Daoy (cell line): ENCODE data around the gene PHKB. TPM values are rescaled to one million over a fixed set of nuclear protein-coding genes. Genes with fewer than 3 reads are reported as not detected.
"Not testable (repeated sequence)": the region's sequence is repeated elsewhere in the genome, so short reads cannot be mapped to it uniquely, and the experiment has no call there.

Experiments used
- DNase-seq: peaks from one replicate; pipeline ENCODE4 v3.0.0-alpha.2; 2015; ENCODE audit warnings: low read depth
- total RNA-seq: library from RNA; depleted of rRNA; stranded (reverse); fragments of >200 nt; shearing (Covaris generic); gene quantifications from 2 replicates; pipeline ENCODE4 v1.2.3, GENCODE V29; 2014

PHKB gene
- total RNA-seq, 1 experiment from 2014 or later = 22.5 TPM

DNA sequence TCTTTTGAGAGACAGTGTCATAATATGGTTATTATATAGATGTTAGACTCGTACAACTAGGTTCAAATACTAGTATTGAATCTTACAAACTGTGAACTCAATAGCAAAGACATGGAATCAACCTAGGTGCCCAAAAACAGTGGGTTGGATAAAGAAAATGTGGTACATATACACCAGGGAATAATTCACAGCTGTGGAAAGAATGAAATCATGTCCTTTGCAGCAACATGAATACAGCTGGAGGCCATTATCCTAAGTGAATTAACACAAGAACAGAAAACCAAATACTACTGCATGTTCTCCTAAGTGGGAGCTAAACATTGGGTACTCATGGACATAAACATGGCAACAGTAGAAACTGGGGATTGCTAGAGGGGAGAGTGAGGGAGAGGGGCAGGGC lies 8.1 kb downstream of the PHKB start:
- DNase-seq = no peak

DNA sequence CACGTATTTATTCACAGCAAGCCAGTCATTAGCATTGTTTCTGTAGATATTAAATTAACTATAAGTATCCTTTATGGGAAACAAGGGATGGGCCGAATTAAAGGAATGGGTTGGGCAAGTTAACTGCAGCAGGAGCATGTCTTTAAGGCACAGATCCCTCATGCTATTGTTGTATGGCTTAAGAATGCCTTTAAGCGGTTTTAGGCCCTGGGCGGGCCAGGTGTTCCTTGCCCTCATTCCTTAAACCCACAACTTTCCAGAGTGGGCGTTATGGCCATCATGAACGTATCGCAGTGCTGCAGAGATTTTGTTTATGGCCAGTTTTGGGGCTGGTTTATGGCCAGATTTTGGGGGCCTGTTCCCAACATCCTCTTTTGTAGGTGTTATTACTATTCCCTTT lies 9.1 kb downstream of the PHKB start:
- no peak for DNase-seq

- DNase-seq = no peak
Measured at GRCh38 chr16:47470810-47471209, 9.7 kb downstream of the PHKB start.

- not testable (repeated sequence) for DNase-seq
Measured at GRCh38 chr16:47473004-47473403, 11.9 kb downstream of the PHKB start.

DNA sequence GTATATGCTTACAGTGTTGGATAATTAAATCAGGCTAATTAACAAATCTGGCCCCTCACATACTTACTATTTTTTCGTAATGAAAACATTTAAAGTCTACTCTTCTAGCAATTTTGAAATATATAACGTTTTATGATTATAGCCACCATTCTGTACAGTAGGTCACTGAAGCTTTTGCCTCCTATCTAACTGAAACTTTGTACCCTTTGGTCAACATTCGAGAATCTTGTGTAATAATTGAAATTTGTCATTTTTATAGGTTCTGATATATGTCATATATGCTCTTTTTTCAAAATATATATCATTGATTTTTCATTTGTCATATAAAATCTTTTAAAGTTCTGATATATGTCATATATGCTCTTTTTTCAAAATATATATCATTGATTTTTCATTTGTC lies 12.7 kb downstream of the PHKB start:
- DNase-seq = no peak

GRCh38 chr16:47475786-47476185 lies 14.7 kb downstream of the PHKB start:
- no peak for DNase-seq

GRCh38 chr16:47476654-47477345 lies 15.7 kb downstream of the PHKB start:
- no peak for DNase-seq

- DNase-seq = peak; percentile 21
Measured at GRCh38 chr16:47477679-47478078, 16.5 kb downstream of the PHKB start.

- DNase-seq = no peak
Measured at GRCh38 chr16:47480410-47480809, 19.3 kb downstream of the PHKB start.

DNA sequence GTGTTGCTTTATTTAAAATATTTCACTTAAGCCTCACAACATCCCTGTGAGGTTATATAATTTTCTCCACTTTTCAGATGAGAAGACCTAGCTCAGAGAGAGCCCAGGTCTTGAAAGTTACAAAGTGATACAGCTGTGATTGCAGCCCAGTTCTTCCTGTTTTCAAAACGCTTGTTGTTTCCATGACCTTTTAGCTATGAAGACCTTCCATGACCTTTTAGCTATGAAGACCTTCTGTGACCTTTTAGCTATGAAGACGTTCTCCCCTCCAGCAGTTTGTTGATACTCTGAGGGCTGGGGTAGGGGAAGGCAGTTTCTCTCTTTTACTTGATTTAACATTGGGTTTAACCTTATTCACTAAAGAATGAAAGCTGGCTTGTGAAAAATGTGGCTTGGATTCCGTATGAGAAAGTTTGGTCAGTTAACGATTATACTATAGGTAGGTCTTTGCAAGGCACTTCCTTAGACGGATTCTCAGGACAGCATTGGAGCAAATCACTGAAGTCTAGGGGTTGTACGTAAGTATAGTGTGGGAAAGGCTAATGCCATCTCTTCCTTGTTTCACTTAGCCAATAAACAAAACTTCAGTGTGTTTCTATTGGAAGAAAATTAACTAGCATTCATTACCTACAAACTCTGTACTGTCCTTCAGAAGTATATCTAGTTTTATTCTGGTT lies 20.7 kb downstream of the PHKB start:
- no peak for DNase-seq

GRCh38 chr16:47483616-47484015 lies 22.5 kb downstream of the PHKB start:
- DNase-seq = no peak

DNA sequence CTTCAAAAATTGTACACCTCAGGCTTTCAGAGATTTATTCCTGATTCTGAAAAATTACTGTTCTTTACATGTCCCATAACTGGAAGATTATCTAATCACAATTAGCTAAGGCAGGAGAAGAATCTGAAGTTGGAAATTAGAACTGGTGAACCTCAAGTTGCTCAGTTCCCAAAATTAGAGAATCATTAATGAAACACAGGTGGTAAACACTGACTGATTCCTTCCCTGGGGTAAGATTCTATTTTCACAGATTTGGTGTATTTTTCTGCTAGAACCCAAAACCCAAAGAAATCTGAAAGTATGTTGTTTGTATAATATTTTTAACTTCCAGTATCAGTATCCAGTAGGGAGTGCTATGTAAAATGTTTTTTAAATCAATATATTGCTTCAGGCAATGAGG lies 25.7 kb downstream of the PHKB start:
- DNase-seq = no peak

- DNase-seq = no peak
Measured at GRCh38 chr16:47488051-47488450, 26.9 kb downstream of the PHKB start.

- DNase-seq = no peak
Measured at GRCh38 chr16:47490471-47490870, 29.3 kb downstream of the PHKB start.

DNA sequence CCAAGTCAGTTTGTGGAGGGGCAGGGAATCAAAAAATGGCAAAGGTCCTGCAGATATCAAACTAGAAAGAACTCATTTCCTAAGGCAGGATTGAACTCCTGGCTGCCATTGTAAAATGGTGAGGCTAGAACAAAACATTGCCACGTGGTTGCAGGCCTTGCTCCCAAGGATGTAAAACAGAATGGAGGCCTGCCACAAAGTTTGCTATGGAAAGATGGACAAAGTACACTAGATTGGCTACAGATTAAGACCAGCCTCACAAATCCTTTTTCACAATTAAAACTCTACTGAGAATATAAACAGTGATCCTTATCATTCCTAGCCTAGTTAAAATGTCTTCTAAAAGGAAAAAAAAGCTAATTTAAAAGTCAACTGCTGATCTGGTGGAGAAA lies 30.9 kb downstream of the PHKB start:
- no peak for DNase-seq

- DNase-seq = peak; percentile 54
Measured at GRCh38 chr16:47492428-47493377, 31.6 kb downstream of the PHKB start.

DNA sequence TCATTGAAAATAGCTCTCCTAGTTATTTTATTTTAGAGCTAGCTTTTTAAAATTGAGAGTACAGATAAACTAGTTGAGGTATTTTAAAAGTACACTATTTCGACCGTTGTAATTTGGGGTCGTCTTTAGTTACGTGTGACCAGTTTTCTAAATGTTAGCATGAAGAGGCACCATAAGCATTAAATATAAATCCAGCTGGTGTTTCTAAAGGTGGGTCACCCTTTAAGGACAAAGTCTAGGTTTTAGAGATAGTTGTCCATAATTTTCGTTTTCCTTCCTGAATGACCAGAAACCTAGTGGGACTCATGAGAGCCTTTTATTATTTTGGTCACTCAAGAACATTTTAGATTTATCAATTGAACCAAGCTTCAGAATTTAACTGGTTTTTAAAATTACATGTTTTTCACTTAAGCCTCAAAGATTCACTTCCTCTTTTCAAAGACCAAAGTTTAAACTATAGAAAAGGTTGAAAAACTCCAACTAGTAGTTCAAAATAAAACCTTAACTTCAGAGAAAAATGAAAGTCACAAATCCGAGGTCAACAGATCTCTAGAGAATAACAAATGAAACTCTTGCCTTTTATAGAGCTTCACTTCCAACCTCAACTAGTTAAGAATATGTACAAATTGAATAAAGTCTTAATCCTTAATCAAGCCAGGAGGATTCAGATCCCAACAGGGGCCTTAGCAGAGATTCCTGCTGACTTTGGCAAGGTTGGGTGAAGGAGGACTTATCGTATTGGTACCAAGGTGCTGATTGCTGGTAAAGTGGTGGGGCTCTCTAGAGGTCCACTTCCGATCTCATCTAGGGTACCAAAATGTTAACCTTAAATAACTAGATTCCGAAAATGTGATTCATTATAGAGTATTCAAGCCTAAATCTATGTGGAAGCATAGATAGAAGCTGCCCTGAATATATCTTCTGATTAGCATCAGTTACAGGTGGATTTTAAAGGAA lies 32.5 kb downstream of the PHKB start:
- no peak for DNase-seq

DNA sequence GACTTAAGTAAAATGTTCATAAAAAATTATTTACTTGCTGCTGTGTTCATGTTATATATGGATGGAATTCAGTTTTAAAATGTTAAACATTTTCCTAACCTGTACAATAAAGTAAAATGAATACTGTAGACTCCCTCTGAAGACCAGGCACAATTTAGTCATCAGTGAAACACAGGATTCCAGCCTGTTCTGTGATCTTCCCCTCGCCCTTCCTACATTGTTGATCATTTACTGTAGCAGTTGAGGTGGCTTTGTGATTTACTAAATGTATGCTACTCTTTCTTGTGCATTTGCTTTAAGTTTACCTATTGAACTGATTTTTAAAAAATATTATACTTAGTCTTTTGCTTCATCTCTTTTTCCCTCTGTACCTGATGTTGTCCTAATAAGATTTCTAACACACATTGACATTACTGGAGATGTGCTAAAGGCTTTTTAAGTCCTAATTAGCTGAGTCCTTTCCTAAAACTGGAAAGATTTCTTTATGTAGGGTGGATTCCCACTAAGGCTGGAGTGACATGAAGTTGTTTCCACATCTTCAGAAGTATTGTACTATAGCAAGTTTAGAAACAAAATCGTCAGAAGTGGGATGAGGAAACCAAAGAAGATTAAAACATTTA lies 38.1 kb downstream of the PHKB start:
- no peak for DNase-seq

- no peak for DNase-seq
Measured at GRCh38 chr16:47499700-47500264, 38.7 kb downstream of the PHKB start.

DNA sequence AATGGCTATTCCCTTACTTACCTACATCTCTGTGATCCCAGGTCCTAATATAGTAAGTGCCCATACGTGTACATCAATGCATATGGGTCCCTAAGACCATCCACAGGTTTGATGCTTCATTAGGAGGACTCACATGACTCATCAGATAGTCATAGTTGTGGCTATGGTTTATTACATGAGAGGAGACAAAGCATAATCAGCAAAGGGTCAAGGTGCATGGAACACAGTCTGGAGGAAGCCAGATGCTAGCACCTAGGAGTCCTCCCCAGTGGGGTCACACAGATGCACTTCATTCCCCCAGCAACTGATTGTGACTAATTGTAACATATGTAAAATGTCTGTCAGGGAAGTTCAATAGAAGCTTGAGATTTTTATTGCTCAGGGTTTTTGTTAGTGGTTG lies 42.8 kb downstream of the PHKB start:
- DNase-seq = peak; percentile 58

- no peak for DNase-seq
Measured at GRCh38 chr16:47504599-47504998, 43.5 kb downstream of the PHKB start.
